Activated CD4-positive, alpha-beta T cell treated with anti-CD3 and anti-CD28 coated beads, Interleukin-2, amount 50 U/mL, for 1 hour (primary cell): ENCODE results near the gene MDP1.
A peak's percentile ranks its signal among the peaks of the same experiment; 100 is the strongest.

Experiments used
- DNase-seq: peaks from one replicate; pipeline ENCODE4 v3.0.0-alpha.2; 2020

The MDP1 gene

GRCh38 chr14:24196071-24197055 lies 19.5 kb downstream of the MDP1 start:
- DNase-seq = no peak

GRCh38 chr14:24195186-24196070 lies 20.4 kb downstream of the MDP1 start, which contains the start of gene TM9SF1:
Gene TM9SF1 (minus strand): TSS chr14:24195441. CDS start chr14:24195019, 422 bp downstream.
- peak; percentile 84 for DNase-seq

DNA sequence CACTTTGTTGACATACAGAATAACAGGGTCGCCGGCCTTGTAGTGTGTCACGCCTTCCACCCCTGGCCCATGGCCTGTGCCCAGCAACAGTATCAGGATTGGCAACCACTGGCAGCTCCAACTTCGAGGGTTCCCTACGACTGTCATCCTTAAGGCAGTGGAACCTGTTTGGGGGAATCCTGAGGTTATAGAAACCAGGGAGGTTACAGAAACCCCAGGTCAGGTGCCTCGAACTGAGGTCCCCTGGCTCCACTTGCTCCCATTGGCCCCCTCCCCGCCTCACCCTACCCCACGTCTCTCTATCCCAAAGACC lies 21.0 kb downstream of the MDP1 start:
- no peak for DNase-seq

DNA sequence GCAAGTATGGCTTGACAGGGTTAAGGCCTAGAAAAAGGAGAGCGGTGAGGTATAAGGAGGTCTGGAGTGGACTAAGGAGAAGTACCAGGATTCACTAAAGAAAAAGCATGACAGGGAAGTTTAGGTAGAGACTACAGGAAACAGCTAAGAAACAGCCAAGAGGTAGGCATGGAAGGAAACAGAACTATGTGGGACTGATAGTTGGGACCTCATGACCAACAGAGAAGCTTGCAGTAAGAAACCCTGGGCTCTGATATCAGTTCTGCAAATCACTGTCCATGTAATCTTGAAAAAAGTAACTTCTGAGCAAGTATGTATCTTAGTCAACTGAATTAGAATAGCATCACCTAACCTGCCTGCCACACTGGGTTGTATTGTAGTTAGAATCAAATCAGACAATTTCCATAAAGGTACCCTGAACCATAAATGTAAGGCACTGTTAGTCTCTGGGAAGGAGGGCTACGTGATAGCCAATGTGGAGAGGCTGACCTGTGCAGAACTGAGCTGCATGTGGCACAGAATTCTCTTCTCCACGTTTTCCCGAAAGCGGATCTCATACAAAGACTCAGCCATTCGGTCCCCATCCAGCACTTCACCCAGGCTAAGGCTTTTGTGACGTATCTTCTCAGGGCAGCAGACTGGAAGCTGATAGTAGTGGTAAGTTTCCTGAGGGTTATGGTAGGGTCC lies 21.5 kb downstream of the MDP1 start:
- no peak for DNase-seq

- DNase-seq = no peak
Measured at GRCh38 chr14:24192933-24193332, 22.9 kb downstream of the MDP1 start.

GRCh38 chr14:24190416-24190815 lies 25.4 kb downstream of the MDP1 start:
- no peak for DNase-seq

DNA sequence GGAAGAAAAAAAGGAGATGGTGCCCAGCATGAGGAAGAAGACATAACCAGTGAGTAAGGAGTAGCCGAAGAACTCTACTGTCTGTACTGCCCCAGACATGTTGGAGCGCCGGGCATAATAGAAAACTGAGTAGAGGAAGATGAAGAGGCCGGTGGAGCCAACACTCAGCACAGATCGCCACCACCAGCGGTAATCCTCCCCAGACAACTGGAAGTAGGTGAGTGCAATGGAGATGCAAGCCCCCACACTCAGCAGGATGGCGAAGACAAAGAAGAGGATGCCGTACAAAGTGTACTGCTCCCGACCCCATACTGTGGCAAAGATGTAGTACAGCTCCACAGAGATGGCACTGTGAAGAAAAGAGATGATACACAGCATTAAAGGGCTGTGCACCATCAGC lies 26.4 kb downstream of the MDP1 start:
- no peak for DNase-seq

- DNase-seq = no peak
Measured at GRCh38 chr14:24189059-24189375, 26.8 kb downstream of the MDP1 start.

DNA sequence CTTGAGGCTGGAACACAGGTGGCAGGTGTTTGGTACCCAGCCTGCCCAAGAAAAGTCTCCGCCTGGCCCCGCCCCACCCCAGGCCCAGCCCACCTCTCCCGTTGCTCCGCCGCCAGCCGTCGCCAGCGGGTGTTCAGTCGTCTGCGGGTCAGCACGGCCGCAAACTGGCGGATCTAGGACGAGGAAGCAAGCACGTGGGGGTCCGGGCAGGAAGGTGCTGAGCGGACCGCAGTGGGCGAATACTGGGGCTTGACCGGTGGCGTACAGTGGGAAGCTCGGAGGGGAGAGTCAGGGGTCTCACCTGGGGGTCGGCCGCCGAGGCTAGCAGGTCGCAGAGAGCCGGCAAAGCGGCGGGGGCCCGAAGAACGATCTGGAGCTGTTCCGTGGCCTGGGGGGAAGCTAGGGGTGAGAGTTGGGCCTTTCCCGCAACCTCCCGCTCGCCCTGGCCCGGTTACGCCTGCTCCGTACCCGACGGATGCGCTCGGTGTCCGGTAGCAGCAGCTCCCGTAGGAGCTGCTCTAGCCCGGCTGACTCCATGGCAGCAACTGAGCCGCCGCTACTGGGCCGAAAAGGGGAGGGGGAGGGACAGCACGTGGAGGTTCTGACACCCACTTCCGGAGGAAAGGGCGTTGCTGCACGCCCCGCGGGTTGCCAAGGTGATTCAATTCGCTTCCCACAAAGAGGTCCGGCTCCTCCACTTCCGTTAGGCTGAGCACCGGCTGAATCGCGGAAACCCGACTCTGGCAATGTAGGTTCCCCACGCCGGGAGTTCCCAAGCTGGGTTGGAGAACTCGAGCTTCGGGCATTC lies 27.4 kb downstream of the MDP1 start, which contains the start of gene IPO4:
Gene IPO4, minus strand, starts transcription at position 566 of the 808 bp plus-strand sequence. Its CDS starts 29 bp downstream, at position 537.
- peak; percentile 94 for DNase-seq

- DNase-seq = no peak
Measured at GRCh38 chr14:24187539-24187915, 28.3 kb downstream of the MDP1 start.

DNA sequence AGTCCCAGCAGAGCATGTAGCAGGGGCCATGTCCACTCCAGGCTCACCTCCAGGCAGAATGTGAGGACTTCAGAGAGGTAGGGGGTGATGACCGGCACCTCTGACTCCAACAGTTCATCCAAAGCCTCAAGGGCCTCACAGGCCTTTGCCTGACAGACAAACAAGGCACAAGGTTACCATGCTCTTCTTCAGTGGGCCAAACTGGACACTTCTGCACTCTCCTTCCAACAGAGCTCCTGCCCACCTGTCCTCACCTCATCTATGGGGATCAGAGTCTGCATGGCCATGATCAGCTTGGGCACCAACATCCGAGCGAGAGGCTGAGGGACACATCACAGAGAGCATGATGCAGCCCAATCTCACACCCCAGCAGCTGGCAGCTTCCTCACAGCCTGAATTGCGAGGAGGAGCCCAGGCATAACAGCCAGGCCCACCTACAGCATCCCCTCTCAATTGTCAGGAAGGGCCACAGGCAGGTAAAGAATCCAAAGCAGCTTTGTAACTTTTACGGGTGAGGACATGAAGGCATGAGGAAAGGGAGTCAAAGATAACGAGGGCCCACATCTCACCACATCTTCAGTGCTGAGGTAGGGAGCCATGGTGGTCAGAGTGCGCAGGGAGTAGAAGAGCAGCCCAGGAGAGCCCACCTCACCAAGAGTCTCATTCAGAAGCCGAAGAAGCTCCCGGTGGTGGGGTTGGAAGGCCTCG lies 28.9 kb downstream of the MDP1 start:
- DNase-seq = no peak

DNA sequence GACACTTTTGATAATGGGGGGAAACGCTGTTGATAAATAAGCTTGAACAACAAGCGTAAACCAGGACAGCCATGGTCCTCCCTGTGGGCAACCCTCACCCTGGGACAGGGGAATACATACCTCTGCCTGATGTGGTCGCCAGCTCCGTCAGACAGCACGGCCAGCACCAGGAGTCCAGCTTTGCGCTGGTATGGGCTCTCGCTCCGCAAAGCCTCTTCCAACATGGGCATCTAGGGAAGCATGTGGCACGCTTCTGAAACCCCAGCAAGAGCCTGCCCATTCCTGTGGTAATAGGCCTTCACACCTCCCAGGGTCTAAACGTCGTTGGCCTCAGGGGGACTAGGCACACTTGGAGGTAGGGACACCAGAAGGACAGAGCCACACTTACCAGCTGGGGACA lies 30.1 kb downstream of the MDP1 start:
- DNase-seq = no peak

DNA sequence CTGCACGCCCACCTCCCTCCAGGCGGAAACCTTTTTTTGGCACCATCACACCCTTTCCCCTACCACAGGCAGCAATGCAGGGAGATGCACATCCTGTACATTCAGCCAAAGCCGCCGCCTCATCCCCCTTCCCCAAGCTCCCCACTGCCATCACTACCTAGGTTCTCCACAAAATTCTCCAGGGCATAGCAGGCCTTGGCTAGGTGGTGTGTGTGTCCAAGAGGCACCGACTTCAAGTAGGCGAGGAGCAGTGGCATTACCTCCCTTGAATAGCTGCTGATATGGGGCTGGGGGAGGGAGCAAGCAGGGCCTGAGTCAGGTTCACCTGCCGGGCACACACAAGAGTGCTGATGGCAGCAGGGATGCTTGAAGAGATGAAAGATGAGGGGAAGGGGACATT lies 30.8 kb downstream of the MDP1 start:
- no peak for DNase-seq

DNA sequence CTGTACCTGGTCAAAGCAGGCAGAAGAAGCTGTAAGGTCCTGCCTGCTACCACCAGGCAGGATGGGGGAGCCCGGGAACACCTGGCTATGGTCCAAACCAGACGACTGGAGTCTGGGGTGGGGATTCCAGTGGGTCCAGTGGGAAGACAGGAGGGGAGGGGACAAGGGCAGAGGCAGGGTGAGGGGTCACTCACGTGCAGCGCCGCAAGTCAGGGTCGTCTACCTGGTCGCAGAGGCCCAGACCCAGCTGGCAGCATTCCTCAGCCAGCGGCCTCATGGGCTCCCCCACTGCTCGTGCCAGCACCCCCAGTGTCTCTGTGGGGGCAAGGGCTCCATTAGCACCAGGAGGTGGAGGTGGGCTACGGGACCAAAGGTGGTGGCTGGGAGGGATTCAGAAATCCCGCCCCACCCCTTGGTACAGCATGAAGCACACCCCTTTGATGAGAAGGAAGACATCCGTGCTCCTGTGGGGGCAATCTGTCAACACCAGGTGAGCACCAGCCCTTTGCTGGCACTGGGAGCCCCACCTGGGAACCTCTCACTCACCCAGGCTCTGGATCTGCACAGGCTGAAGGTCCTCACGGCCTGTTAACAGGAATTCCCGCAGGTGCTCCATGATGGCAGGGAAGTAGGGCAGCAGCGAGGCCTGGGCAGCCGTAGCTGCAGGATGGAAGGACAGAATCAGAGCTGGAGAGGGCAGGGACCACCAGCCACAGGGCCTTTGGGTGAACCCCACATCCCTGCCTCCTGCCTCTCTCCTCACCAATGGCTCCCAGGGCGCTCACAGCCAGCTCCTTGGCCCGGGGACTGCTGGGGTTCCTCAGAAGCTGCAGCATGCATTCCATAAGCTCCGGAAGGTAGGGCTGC lies 31.5 kb downstream of the MDP1 start:
- DNase-seq = no peak

DNA sequence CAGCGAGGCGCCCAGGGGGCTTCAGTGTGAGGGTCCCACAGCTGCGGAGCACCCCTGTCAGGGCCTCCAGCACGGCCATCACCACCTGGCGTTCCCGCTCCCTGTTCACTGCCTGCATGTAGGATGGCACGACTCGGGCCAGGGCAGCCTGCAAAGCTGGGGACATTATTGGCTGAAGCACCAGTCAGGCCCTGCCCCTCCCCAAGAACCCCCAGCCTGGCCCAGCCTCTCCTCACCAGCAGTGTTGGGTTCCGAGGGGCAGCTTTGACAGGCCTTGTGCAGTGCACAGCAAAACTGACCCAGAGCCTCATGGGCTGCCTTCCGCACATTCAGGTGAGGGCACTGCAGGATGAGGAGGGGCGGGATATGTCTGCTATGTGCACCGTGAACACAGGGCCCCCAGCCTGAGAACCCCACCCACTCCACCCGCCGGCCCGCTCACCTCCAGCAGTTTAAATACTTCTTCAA lies 32.8 kb downstream of the MDP1 start:
- DNase-seq = no peak

GRCh38 chr14:24182110-24182882 lies 33.6 kb downstream of the MDP1 start:
- no peak for DNase-seq

DNA sequence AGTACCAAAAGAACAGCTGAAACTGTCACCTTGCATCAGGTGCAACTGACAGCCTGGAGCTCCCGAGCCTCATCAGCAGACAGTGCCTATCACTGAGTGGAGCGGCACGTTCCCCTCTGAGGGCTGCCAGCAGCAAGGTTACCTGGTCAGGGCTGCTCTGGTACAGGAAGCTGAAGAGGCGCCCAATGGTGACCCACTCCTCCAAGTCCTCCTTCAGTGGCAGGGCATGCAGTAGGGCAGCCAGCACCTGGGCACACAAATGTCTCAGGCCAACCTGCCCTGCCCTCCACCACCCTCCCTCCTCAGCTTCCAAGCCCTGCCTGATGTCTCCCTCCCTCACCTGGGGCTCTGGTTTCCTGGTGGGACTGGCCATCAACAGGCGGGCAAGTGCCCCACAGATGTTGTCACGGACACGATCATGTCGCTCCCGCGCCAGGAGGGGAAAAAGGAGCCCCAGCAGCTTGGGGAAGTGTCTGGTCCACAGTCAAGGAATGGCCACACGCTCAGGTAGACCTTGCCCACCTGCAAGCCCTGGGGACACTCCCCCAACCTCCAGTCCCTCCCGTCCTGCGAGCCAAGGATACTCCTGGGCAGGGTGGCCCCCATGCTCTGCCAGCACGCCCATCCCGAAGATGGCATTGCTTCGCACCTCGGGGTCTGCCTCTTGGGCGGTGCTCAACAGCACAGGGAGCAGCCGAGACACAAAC lies 34.3 kb downstream of the MDP1 start:
- DNase-seq = no peak

GRCh38 chr14:24179961-24180796 lies 35.7 kb downstream of the MDP1 start:
- no peak for DNase-seq
